Measurements from ENCODE around the gene GPR151.
A peak's percentile ranks its signal among the peaks of the same experiment; 100 is the strongest.
"Not testable (repeated sequence)": the region's sequence is repeated elsewhere in the genome, so short reads cannot be mapped to it uniquely, and the experiment has no call there.

The GPR151 gene

GRCh38 chr5:146516151-146516475, at the start of gene GPR151:
Gene GPR151, minus strand, starts transcription at chr5:146516190. Its CDS starts 77 bp downstream, at chr5:146516113.
- peak; percentile 23 for DNase-seq

DNA sequence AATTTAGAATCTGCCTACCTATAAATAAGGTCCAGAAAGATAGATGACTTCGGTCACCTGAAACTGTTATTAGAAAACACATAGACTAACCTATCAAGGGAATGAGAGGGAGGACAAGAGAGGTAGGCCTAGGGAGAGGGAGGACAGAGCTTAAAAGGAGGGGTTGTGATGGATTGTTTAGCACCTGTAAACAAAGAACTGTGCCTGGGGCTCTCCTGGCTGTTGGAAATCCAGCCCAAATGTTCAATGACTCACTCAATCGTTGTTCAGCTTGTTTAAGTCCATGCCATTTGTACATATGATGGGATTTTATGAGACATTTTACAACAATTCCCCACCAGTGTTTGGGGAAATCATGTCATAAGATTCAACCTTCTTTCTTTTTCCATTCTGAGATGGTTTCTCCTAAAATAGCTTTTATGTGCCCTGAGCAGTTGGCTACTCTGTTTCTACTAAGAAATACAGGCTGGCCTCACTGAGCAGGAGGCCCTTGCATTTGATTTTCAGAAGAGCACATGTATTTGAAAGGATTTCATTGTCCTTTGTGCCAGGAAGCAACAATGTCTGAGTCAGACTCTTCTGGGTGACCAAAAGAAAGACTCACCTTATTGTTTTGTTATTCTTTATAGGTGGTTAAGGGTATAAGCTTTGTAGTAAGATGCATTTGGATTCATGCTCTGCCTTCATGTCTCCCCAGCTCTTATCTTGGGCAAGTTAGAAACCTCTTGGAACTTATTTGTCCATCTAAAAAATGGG, 48.2 kb upstream of the GPR151 start:
- no peak for DNase-seq

- no peak for DNase-seq
Measured at GRCh38 chr5:146562461-146562860, 46.5 kb upstream of the GPR151 start.

DNA sequence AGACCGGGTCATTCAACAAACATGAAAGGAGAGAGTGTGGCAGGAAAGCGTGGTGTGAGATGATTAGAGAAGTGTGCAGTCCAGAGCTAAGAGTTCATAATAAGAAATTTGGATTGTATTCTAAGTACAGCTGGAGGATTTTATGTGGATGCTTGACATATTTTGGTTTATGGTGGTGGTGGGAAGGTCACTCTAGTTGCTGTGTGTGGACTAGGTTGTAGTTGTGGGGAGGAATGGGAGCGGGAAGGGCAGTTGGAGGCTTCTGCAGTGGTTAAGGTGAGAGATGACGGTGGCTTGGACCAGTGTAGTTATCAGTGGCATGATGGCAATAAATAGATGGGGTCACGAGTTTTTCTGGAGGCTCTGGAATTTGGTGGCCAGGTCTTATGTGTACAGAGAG, 45.7 kb upstream of the GPR151 start:
- no peak for DNase-seq

DNA sequence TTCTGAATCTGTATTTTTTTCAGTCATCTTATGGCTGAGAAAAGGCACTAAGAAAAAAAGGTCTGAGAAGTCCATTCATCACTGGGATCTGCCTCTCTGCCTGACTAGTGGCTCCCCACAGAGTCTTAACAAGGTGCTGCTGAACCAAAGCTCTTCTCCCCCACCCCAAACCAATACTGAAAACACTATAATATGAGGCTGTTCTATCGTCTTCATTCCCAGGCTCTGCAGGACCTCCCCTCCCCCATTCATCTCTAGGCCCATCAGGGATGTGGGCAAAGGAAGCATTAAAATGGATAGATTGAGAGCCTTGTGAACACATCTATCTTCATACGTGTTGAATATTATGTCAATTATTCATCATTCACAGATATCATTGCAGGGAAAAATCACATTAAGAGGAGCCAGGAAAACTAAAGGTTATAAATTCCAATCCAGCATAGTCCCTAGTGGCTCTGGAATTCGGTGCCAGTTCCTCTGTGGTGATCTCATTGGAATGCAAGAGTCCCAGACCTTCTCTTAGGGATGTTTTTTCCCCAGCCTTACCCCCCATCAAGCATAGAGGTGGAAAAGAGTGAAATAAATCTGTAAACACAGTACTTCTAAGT, 44.3 kb upstream of the GPR151 start:
- DNase-seq: no peak

- DNase-seq: not testable (repeated sequence)
Measured at GRCh38 chr5:146556884-146557283, 40.9 kb upstream of the GPR151 start.

GRCh38 chr5:146553446-146553845, 37.5 kb upstream of the GPR151 start:
- no peak for DNase-seq

DNA sequence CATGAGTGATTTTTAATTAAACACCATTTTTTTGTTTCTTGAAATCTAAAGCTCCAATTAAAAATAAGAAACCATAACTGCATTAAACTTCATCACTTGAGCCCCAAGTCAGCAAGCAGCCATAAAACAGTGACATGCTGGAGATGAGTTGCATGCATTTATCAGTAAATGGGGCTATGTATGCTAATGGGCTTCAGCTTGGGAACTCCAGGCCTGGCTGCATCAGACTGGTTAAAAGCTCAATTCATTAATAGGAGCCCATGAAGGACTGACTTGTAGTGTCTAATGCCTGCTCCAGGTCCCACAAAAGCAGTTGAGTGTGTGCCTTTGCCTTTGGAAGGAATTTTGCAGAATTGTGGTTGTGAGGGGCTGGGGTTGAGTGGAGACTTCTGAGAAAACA, 33.6 kb upstream of the GPR151 start:
- DNase-seq: no peak

GRCh38 chr5:146548781-146549449, 32.9 kb upstream of the GPR151 start:
- no peak for DNase-seq

DNA sequence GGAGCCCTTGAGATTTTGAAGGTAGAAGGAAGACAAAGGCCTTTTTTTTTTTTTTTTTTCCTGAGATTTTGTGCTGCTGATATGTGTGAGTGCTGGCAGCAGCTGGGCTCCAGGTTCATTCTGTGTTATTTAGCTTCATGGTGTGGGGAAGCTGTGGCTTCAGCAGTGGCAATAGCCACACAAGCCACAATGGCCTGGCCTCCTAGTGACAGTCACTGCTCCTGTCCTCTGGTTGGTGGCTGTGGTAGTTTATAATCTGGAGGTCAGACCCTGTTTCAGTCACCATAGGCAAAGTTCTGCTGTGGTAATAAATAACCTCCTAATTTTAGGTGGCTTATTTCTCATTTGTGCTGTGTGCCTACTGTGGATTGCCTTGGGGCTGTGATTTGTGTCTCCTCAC, 28.2 kb upstream of the GPR151 start:
- DNase-seq: no peak

- peak; percentile 85 for DNase-seq
Measured at GRCh38 chr5:146541958-146542849, 26.2 kb upstream of the GPR151 start.

- no peak for DNase-seq
Measured at GRCh38 chr5:146540414-146540813, 24.4 kb upstream of the GPR151 start.

GRCh38 chr5:146539973-146540372, 24.0 kb upstream of the GPR151 start:
- DNase-seq: peak; percentile 62

DNA sequence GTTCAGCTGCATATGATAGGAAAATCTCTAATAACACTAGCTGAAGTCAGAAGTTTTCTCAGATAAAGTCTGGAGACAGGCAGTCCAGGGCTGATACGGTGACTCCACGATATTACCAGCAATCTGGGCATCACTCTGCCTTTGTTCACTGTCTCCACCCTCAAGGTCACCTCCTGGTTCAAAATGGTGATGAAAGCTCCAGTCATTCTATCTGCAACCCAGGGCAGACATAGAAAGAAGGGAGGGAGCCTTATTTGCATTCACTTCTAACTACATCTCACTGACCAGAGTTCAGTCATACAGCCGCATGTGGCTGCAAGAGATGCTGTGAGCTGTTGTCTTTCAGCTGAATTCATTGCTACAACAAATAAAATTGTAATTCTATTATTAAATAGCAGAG, 22.4 kb upstream of the GPR151 start:
- no peak for DNase-seq

GRCh38 chr5:146533882-146534281, 17.9 kb upstream of the GPR151 start:
- no peak for DNase-seq

DNA sequence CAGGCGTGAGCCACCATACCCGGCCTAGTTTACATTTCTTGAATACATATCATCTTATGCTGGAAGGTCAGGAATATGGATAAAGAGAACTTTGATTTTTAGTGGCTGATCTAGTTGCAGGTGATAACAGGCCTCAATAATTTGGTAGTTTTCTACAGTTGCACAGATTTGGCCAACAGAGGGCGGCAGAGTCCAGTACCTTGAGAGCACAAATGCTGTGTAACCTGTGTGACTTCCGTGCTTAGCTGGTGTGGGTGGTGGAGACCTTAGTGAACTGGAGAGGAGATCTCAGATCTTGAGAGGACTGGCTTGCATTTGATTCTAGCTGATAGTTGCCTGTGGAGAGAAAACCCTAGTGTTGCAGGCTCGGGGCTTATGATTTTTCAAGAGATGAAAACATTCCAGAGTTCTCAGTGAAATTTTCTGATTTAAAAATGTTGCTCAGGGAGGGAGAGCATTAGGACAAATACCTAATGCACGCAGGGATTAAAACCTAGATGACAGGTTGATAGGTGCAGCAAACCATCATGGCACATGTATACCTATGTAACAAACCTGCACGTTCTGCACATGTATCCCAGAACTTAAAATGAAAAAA, 17.4 kb upstream of the GPR151 start:
- DNase-seq: peak; percentile 91

DNA sequence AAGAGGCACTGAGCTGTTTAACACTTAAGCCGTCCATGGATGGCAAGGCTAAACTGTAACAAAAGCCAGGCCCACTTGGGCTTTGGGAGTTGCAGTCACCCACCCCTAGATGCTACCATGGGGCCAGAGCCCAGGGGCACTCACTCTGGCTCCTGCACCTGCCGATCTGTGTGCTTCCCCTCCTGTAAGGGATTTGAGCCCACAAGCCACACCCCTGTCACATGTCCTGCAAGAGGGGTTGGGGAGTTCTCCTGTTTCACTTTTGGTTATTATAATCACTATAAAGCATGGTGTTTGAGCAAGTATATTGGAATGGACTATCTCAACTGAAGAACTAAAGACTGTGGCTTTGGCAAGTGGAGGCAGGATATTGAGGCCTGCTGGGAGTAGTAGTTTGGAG, 14.0 kb upstream of the GPR151 start:
- no peak for DNase-seq

DNA sequence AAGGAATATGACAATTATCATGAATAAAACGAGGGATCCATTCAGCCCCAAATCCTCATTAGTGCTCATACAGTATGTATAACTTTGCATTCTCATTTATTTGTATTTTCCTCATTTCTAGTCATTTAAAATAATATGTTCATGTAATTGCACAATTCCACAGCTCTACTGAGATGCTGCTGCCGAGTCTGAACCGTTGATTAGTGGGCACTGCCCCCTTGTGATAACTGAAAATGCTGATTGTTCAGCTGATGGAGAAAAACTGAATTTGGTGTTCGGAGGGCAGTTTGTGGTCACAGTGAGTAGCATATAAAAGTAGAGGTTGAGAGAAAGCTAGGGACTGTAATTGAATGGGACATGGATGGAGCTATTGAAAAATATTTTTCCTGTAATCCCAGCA, 12.2 kb upstream of the GPR151 start:
- no peak for DNase-seq

GRCh38 chr5:146527785-146528184, 11.8 kb upstream of the GPR151 start:
- no peak for DNase-seq

DNA sequence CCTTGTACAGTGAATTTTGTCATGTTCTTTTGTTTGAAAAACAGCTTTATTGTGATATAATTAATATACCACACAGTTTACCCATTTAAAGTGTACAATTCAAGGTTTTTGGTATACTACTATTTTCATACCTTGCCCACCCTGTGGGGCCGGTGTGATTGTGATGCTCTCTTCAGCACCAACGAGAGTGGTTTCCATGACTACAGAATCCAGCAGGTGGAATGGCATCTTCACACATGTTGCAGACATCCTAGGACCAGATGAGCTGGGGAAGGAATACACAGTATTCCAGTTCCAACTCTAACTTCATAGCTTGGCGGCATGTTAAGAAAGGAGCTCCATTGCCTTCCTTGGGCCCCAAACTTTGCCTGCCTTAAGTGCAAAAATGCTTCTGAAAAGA, 7.7 kb upstream of the GPR151 start:
- DNase-seq: peak; percentile 13

DNA sequence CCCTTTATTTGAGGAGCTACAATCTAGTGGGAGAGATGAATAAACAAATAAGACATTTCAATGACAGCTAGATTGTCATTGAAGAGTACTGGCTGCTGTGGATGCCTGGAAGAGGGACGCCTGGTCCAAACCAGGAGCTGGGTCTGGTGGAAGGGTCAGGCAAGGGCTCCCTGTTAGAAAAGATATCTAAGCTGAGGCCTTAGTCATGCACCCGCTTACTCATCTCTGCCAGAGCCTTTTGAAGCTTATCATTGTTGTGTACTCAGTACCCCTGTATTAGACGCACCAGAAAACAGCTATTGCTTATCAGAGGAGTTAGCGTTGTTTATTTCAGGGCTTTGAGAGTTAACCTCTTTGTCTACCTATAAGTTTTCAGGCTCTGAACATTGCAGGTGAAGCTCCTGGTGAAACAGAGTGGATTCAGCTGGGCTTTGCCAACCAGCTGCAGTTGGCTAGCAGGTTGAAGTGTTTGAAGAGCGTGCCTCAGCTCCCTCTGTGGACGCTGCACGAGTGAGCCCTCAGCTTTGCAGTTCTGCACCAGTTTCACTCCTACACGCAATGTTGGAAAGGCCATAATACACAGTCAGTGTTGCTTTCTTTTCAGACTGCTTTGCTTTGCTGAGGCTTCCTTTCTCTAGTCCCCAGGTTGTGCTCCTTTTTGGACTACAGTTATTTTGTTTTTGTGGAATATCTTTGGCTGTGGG, 5.6 kb upstream of the GPR151 start:
- peak; percentile 91 for DNase-seq

DNA sequence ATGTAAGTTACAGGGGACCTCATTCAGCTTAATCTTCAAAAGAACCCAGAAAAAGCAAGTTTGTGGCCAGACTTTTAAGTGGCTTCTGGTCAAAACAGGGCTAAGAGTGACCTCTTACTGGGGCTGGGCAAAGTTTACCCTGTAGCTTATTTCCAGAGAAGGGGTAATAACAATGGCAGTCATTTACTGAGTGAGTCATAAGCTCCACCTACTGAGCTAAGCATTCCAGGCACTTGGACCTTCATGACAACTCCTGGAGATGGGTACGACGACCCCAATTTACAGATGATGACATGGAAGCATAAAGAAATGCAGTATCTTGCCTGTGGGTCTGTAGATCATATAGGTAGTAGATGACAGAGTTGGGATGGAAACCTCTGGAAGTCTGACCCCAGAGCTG, 4.7 kb upstream of the GPR151 start:
- peak; percentile 69 for DNase-seq
